Mesenteric fat pad (tissue), 1 donor: Measurements from ENCODE around the gene CSTPP1. TPM values are rescaled to one million over a fixed set of nuclear protein-coding genes. Genes with fewer than 3 reads are reported as not detected.
"Not testable (repeated sequence)": the region's sequence is repeated elsewhere in the genome, so short reads cannot be mapped to it uniquely, and the experiment has no call there.

Experiments
- DNase-seq: peaks from one replicate; pipeline ENCODE4 v3.0.0-alpha.2; 2020; ENCODE audit warnings: low spot score
- microRNA-seq: library from miRNA; unstranded; fragments of <30 nt; microRNA quantifications from one replicate; pipeline ENCODE4 v1.2.0, GENCODE V29; 2020; ENCODE audit warnings: borderline number of aligned reads
- total RNA-seq: library from RNA; stranded (reverse); fragmentation: NEBNext Ultra II Directional; extraction: Animal tissue kit (Norgen Biotek cat#: 25700); gene quantifications from one replicate; pipeline ENCODE4 v1.2.1, GENCODE V29; 2021
- donor health status: DM: yes; HTN: yes; CAD: no.

CSTPP1 gene
- total RNA-seq, 1 donor from 2014 or later = 15.3 TPM

DNA sequence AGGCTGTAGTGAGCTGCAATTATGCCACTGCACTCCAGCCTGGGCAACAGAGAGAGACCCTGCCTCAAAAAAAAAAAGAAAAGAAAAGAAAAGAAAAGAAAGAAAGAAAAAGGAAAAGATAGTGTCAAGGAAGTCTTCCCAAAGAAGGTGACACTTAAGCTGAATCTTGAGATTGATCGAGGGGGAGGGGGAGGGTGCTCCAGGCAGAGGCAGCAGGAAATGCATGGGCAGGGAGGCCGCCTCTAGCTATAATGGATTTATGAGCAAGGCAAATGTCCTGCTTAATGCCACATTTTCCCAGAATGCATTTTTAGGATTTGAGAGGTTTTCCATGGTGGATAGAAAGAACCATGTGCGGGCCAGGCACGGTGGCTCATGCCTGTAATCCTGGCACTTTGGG lies 264.5 kb downstream of the CSTPP1 start:
- no peak for DNase-seq

DNA sequence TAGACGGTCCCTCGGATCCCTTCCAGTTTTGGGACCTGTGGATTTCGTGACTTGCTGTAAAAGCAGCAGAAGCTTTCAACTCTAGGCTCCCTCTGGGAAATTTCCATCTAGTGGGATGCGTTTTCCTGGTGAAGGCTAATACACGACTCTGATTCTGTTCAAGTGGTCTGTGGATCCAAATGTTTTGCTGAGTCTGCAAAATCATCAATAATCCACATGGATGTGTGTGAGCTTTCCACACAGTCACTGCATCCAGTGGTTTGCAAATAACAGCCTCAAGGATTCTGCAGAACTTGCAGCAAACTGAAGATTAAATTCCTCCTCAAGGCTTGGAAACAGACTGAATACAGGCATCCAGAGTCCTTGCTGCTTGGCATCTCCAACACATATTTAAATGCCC lies 266.0 kb downstream of the CSTPP1 start:
- DNase-seq = no peak

DNA sequence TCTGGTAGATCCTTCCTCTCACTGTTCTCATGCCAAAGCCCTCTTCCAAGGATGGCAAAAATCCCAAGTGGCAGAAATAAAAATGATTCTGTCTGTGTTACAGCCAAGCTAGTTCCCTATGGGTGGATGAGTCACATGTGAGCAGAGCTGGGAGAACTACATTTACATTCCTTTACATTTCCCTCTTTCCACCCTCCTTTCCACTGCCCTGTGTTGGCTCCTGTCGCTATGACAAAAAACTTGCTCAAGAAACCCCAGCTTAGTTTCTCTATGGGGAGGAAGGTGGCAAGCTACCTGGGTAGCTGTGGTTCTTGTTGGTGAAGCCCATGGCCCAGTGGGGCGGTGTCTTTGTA lies 268.1 kb downstream of the CSTPP1 start:
- no peak for DNase-seq

DNA sequence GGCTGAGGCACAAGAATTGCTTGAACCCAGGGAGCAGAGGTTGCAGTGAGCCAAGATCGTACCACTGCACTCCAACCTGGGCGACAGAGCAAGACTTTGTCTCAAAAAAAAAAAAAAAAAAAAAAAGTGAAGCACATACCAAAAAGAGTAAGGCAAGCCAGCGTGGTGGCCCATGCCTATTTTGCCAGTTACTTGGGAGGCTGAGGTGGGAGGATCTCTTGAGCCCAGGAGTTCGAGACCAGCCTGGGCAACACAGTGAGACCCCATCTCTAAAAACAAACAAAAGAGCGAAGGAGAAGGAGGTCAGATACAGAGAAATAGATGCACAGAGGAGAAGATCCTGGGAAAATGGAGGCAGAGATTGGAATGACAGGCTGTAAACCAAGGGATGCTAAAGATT lies 270.0 kb downstream of the CSTPP1 start:
- DNase-seq = not testable (repeated sequence)

DNA sequence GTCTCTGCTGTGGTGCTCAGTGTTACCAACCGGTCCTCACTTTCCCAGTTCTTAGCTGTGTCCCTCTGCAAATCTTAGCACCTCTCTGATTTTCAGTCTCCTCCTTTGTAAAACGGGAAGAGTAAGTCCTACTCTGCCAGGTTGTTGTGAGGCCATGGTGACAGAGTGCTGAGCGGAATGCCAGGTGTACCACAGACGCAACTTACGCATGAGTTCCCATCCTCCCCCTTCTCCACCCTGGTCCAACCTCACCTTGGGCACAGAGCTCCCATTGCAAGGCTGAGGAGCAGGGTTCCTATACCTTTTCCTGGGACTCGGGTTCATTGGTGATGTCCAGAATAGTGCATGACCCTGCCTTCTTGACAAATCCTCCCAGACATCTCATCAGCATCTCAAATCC lies 270.9 kb downstream of the CSTPP1 start:
- no peak for DNase-seq

DNA sequence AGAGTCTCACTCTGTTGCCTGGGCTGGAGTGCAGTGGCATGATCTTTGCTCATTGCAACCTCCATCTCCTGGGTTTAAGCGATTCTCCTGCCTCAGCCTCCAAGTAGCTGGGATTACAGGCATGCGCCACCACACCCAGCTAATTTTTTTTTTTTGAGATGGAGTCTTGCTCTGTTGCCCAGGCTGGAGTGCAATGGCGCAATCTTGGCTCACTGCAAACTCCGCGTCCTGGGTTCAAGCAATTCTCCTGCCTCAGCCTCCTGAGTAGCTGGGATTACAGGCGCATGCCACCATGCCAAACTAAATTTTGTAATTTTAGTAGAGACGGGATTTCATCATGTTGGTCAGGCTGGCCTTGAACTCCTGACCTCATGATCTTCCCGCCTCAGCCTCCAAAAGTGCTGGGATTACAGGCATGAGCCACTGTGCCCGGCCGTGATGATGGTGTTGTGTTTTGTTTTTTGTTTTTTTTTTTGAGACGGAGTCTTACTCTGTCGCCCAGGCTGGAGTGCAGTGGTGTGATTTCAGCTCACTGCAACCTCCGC lies 271.5 kb downstream of the CSTPP1 start:
- not testable (repeated sequence) for DNase-seq

DNA sequence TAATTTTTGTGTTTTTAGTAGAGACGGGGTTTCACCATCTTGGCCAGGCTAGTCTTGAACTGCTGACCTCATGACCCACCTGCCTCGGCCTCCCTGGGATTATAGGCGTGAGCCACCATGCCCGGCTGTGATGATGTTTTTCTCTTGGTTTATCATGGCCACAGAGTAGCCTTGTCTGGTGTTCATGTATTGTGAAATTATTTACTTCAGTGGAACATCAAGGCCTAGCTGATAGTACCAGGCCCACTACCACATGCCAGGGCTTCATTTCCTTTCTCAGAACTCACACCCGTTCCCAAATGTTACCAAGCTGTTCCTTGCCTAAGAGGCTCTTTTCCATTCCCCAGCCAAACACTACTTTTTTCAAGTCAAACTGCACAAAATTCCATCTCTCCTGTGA lies 272.1 kb downstream of the CSTPP1 start:
- no peak for DNase-seq

Small RNA genes lying within 50 kb of the gene (microRNA-seq; reads per million reads assigned to microRNA genes)
- gene MIR6745 = not detected

Other genes starting within 250 kb of the CSTPP1 start
- 103 TPM for gene ARHGAP1, start 236.1 kb upstream of the CSTPP1 start, total RNA-seq
- gene ZNF408, start 235.7 kb upstream of the CSTPP1 start, total RNA-seq = 5.8 TPM
- gene F2, start 217.5 kb upstream of the CSTPP1 start, total RNA-seq = not detected
- gene CKAP5, start 90.5 kb upstream of the CSTPP1 start, total RNA-seq = 54.4 TPM
- gene LRP4, start 18.2 kb upstream of the CSTPP1 start, total RNA-seq = 3.1 TPM
- gene ARFGAP2, start 240.1 kb downstream of the CSTPP1 start, total RNA-seq = 57.0 TPM
- gene PACSIN3, start 249.7 kb downstream of the CSTPP1 start, total RNA-seq = 14.9 TPM